Mucosa of descending colon (tissue), 3 donors: ENCODE data around the gene SPAG6. TPM values are rescaled to one million over a fixed set of nuclear protein-coding genes. Genes with fewer than 3 reads are reported as not detected.

Experiments used
- ATAC-seq: fragments of 200-7000 bp; cut with Tn5 transposase; one replicate; pipeline ENCODE4 v1.9.1; 2020; ENCODE audit warnings: mild to moderate bottlenecking, moderate library complexity
- DNase-seq, 3 donors: peaks; one replicate each; pipeline ENCODE4 v3.0.0-alpha.2; 2020
- H3K36me3 ChIP-seq: fragments of 200-600 bp; one replicate; pipeline ENCODE4 v1.8.0; 2021; ENCODE audit warnings: low read depth, mild to moderate bottlenecking
- H3K4me1 ChIP-seq: fragments of 200-600 bp; one replicate; pipeline ENCODE4 v1.8.0; 2021; ENCODE audit warnings: low read depth, mild to moderate bottlenecking
- H3K4me3 ChIP-seq: fragments of 200-600 bp; one replicate; pipeline ENCODE4 v1.8.0; 2021; ENCODE audit warnings: mild to moderate bottlenecking
- H3K9me3 ChIP-seq: fragments of 200-600 bp; one replicate; pipeline ENCODE4 v1.8.0; 2021; ENCODE audit warnings: mild to moderate bottlenecking
- intact Hi-C, 2 donors: fragments of 100-400 bp; cut with DNase I in 1 of 2; cut with micrococcal nuclease in 1 of 2; formaldehyde crosslinking; loops; one replicate each; pipeline versions ENCODE4 v1.11.0 to v1.11.1; 2022; cut with DNase I, micrococcal nuclease
- total RNA-seq, 3 donors: library from RNA; stranded (reverse); fragmentation: NEBNext Ultra II Directional in 2 of 3; extraction: Animal tissue kit (Norgen Biotek cat#: 25700) in 2 of 3; gene quantifications; one replicate each; pipeline versions ENCODE4 v1.2.1 to v1.2.4, GENCODE V29; 2021 to 2023
- TF ChIP-seq, protein P1 (sequence below): fragments of 200-600 bp; IDR thresholded peaks from one replicate; pipeline ENCODE4 v1.8.0; 2022; ENCODE audit warnings: antibody characterized with exemption, mild to moderate bottlenecking
- donor health status: DM: no; HTN: no; CAD: no; lungs with moderate emphysema.
- donor health status: DM: no; HTN: no; CAD: no.
- donor health status: DM: no; HTN: yes; CAD: no.

Gene SPAG6
- total RNA-seq, 3 donors from 2014 or later = not detected

DNA sequence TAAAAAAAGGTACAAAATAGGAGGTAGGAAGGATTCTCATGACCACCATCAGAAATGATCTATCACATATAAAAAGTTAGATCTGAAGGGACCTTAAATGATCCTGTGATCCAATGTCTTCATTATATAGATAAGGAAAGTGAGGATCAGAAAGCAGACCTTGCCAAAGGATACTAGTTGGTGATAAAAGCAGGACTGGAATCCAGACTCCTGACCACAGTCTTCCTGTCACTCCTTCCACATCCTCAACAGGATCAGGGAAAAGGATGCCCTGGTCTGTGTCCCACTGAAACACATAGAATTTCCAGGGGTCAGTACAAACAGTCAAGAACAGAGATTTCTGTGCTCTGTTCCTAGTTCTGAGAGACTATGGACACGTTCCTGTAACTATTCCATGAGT lies 97.2 kb downstream of the SPAG6 start:
- DNase-seq (no peak), ATAC-seq (no peak)
- Histone ChIP-seq H3K9me3 (no peaks in the 10 kb centered on the region), H3K4me3 (no peak overlapping the region), H3K4me1 (peaks cover 14% of the 10 kb centered on the region), H3K36me3 (no peaks in the 10 kb centered on the region)
- TF ChIP-seq, protein P1, sequence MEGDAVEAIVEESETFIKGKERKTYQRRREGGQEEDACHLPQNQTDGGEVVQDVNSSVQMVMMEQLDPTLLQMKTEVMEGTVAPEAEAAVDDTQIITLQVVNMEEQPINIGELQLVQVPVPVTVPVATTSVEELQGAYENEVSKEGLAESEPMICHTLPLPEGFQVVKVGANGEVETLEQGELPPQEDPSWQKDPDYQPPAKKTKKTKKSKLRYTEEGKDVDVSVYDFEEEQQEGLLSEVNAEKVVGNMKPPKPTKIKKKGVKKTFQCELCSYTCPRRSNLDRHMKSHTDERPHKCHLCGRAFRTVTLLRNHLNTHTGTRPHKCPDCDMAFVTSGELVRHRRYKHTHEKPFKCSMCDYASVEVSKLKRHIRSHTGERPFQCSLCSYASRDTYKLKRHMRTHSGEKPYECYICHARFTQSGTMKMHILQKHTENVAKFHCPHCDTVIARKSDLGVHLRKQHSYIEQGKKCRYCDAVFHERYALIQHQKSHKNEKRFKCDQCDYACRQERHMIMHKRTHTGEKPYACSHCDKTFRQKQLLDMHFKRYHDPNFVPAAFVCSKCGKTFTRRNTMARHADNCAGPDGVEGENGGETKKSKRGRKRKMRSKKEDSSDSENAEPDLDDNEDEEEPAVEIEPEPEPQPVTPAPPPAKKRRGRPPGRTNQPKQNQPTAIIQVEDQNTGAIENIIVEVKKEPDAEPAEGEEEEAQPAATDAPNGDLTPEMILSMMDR = no peak
- intact Hi-C loops = no loop called here

DNA sequence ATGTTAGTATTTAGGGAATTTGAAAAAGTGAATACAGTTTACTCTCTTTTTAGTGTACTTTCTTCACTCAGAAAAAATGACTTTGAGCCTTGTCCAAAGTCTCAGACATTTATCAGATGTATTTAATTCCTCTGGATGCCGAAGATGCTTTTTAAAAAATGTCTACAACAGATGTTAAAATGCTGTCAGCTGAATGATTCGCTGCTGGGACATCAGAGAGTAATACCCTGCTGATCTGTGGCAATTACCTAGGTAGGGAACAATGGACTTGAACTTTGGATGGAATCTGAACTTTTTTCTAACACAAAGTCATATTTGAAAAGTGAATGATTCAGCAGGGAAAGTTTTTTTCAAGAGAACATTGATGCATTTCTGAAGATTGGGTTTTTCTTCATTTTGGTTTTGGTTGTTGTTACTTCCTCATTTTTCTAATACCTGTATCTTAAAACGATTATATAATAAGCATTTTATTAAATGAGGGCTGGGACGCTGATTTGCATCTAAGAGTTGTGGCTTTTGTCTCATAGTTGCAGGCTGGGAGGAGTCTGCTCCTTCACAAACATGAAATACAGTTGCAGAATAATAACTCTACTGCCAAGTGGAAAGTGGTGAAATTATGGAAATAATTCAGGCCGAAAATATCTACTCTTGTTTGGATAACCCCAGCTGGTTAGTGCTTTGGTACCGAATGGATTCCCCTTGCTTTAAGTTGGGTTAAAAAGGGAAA lies 98.0 kb downstream of the SPAG6 start:
- TF ChIP-seq, protein P1 = no peak
- no peak for DNase-seq

DNA sequence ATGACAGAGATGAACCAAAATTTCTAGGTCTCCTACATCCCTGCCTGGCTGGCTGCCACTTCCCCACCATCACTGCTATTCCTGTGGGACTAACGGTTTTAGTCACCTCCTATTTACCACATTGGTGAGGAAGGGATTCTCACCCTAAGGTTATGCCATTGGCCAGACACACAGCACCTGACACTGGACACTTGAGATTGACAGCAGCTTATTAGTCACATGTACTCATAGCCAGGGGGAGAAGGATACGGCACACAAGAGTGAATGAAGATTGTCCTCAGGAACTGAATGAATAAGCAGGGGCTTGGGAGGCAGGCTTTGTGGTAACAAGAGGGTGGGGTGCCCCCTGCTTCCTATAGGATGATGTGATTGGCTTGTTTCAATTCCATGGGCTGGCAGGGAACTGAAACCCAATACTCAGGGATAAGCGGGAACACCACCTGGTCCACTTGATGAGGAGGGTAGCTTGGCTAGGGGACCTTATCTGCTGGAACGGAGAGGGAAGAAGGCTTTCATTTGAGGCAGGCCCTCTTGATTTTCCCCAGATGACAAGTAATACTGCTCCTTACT lies 99.0 kb downstream of the SPAG6 start:
- Histone ChIP-seq H3K4me1 (no peaks in the 10 kb centered on the region), H3K4me3 (no peak overlapping the region), H3K9me3 (no peaks in the 10 kb centered on the region), H3K36me3 (no peaks in the 10 kb centered on the region)
- ATAC-seq (no peak), DNase-seq (no peak)
- intact Hi-C loops = no loop called here
- TF ChIP-seq, protein P1 = no peak

More for the DNA sequence above, 98.0 kb downstream of the SPAG6 start:
- intact Hi-C loops = no loop called here
- H3K9me3 ChIP-seq = no peaks in the 10 kb centered on the region
- peaks cover 5% of the 10 kb centered on the region for H3K4me1 ChIP-seq
- H3K4me3 ChIP-seq = no peak overlapping the region
- no peaks in the 10 kb centered on the region for H3K36me3 ChIP-seq
- ATAC-seq = no peak

DNA sequence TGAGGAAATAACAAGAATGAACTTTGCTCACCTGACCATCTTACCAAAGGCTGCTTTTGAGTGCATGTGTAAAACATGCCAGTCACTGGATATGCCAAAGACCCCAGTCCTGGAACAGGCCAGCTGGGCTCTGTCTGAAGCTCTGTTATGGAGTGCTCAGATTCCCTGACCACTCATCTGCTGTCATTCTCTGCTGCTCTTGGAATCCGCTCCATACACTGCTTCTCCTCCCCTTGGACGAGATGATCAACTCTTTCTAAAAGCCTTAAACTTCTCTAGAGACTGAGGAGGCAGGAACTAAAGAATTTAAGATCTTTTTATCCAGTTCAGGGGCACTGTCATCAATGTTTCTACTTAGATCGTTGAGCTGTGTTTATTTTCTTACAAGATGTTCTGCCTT lies 100.2 kb downstream of the SPAG6 start:
- TF ChIP-seq, protein P1 = no peak
- intact Hi-C loops = no loop called here
- Histone ChIP-seq H3K4me1 (no peaks in the 10 kb centered on the region), H3K4me3 (no peak overlapping the region), H3K9me3 (no peaks in the 10 kb centered on the region), H3K36me3 (no peaks in the 10 kb centered on the region)
- ATAC-seq = no peak
- no peak for DNase-seq

DNA sequence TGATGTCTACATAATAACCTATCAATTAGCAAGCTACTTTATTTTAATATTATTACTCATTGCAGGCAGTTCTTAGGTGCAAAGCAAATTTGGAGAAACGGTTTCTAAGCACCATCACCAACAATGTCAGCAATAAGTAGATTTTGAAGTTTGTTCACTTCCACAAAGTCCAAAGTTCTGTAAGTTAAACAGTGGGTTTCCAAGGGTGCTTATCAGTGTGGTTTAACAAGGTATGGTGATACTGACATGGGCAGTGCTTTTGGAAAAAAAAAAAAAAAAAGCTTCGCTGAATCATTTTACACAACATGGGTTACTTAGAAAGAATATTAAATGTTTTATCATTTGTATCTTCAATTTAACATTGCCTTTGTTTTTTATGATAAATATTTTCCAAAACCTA lies 101.8 kb downstream of the SPAG6 start:
- Histone ChIP-seq H3K36me3 (no peaks in the 10 kb centered on the region), H3K9me3 (no peaks in the 10 kb centered on the region), H3K4me1 (no peaks in the 10 kb centered on the region), H3K4me3 (no peak overlapping the region)
- DNase-seq (no peak), ATAC-seq (no peak)
- TF ChIP-seq, protein P1 = no peak
- intact Hi-C loops = no loop called here
